Esophagus muscularis mucosa (tissue), 4 donors: ENCODE measurements around the gene SRMS. TPM values are rescaled to one million over a fixed set of nuclear protein-coding genes. Genes with fewer than 3 reads are reported as not detected.

Source experiments
- DNase-seq: peaks from one replicate; pipeline ENCODE4 v3.0.0-alpha.2; 2017; ENCODE audit errors: extremely low spot score
- H3K27ac ChIP-seq, 4 donors: fragments of 200-600 bp; sonication (generic); replicated peaks in 1 of 4; 1 replicate in 3 of 4; 2 replicates in 1 of 4; pipeline ENCODE4 v1.5.1; 2016 to 2019; ENCODE audit warnings: mild to moderate bottlenecking in 1 of 4
- H3K27me3 ChIP-seq, 4 donors: fragments of 200-600 bp; sonication (generic); one replicate each; pipeline versions ENCODE4 v1.5.1 to v1.6.0; 2016 to 2019
- H3K36me3 ChIP-seq, 4 donors: fragments of 200-600 bp; sonication (generic); one replicate each; pipeline ENCODE4 v1.5.1; 2016 to 2019
- H3K4me1 ChIP-seq, 4 donors: fragments of 200-600 bp; sonication (generic); one replicate each; pipeline ENCODE4 v1.5.1; 2016 to 2019
- H3K4me3 ChIP-seq, 4 donors: fragments of 200-600 bp; sonication (generic); 1 replicate in 2 of 4; 2 replicates in 2 of 4; pipeline ENCODE4 v1.5.1; 2016 to 2019; ENCODE audit warnings: mild to moderate bottlenecking in 4 of 4, moderate library complexity in 1 of 4
- H3K9me3 ChIP-seq, 4 donors: fragments of 200-600 bp; sonication (generic); 1 replicate in 3 of 4; 2 replicates in 1 of 4; pipeline ENCODE4 v1.5.1; 2016 to 2019
- EP300 ChIP-seq: sonication (generic); formaldehyde crosslinking; IDR thresholded peaks from one replicate; pipeline ENCODE4 v1.6.1; 2017; ENCODE audit warnings: antibody characterized with exemption
- POLR2A ChIP-seq: fragments of 450-650 bp; IDR thresholded peaks from one replicate; pipeline ENCODE4 v1.6.1; 2017; ENCODE audit warnings: antibody characterized with exemption, moderate library complexity, mild to moderate bottlenecking, low read depth
- POLR2AphosphoS5 ChIP-seq, 2 donors: sonication (generic); formaldehyde crosslinking; IDR thresholded peaks; one replicate each; pipeline ENCODE4 v1.6.1; 2017; ENCODE audit warnings: antibody characterized with exemption in 2 of 2
- WGBS: methylation state at CpG from one replicate; pipeline ENCODE4 v1.1.5; 2018; 5-methylcytosine and 5-hydroxymethylcytosine counted together
- intact Hi-C: fragments of 100-400 bp; cut with DNase I; formaldehyde crosslinking; loops from one replicate; pipeline ENCODE4 v1.15.1; 2023
- total RNA-seq, 4 donors: library from RNA; depleted of rRNA; stranded (reverse); fragments of >200 nt; gene quantifications; one replicate each; pipeline versions ENCODE4 v1.1.0 to v1.2.1, GENCODE V29; 2016
- TF ChIP-seq, protein P1 (sequence below), 3 experiments: fragments of 200-600 bp in 2 of 3; fragments of 450-650 bp in 1 of 3; sonication (generic) in 2 of 3; IDR thresholded peaks; one replicate each; pipeline ENCODE4 v1.5.1; 2017 to 2019; ENCODE audit warnings: antibody characterized with exemption in 3 of 3, mild to moderate bottlenecking in 2 of 3, moderate library complexity in 1 of 3

The SRMS gene
- total RNA-seq, 4 donors from 2014 or later: not detected

DNA sequence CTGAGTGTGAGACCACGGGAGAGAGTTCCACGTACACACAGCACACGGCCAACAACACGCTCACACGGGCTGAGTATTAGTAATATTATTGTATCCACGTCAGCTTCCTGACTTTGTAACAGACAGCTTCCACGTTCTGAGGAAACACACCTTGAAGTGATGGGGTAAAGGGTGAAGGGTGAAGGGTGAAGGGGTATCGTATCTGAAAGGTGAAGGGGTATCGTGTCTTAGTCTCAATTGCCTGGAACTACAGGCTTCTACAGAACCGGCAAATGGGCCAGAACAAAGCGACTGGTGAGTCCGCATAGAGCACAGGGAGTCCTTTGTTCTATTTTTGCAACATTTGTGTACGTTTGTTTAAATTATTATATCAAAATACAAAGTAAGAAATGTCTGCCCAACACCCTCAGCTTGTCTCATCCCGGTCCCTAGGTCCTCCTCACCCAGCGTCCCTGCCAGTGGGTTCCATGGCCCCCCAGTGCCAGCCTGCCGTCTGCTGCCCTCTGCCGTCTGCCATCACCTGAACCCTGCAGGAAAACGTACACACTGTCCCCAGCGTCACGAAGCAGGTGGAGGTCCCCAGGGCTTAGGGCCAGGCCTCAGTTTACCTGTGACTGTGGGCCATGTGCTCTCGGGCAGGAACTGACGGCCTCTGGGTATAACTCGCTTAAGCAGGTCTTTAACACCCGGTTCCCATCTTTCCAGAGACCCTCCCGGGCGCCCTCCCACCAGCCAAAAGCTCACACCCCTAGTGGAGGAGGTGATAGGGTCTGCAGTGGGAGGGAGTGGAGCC is 30.9 kb upstream of the SRMS start:
- no peaks in the 10 kb centered on the region for H3K9me3 ChIP-seq
- intact Hi-C loops: no loop called here
- H3K27me3 ChIP-seq: peaks cover 0 to 10% (median 0%) of the 10 kb centered on the region in 4 donors
- 82% methylated on average over 25 of the region's 26 CpGs for WGBS
- no peak overlapping the region for H3K4me3 ChIP-seq
- DNase-seq: no peak
- no peaks in the 10 kb centered on the region for H3K36me3 ChIP-seq
- TF ChIP-seq POLR2AphosphoS5 (IDR thresholded peaks at IDR 0.05): no peak
- TF ChIP-seq POLR2A: no peak
- no peak for TF ChIP-seq EP300
- TF ChIP-seq, protein P1, sequence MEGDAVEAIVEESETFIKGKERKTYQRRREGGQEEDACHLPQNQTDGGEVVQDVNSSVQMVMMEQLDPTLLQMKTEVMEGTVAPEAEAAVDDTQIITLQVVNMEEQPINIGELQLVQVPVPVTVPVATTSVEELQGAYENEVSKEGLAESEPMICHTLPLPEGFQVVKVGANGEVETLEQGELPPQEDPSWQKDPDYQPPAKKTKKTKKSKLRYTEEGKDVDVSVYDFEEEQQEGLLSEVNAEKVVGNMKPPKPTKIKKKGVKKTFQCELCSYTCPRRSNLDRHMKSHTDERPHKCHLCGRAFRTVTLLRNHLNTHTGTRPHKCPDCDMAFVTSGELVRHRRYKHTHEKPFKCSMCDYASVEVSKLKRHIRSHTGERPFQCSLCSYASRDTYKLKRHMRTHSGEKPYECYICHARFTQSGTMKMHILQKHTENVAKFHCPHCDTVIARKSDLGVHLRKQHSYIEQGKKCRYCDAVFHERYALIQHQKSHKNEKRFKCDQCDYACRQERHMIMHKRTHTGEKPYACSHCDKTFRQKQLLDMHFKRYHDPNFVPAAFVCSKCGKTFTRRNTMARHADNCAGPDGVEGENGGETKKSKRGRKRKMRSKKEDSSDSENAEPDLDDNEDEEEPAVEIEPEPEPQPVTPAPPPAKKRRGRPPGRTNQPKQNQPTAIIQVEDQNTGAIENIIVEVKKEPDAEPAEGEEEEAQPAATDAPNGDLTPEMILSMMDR (IDR thresholded peaks at IDR 0.05): no peak
- H3K27ac ChIP-seq: no peak overlapping the region
- peaks cover 12 to 24% (median 16%) of the 10 kb centered on the region in 4 donors for H3K4me1 ChIP-seq

DNA sequence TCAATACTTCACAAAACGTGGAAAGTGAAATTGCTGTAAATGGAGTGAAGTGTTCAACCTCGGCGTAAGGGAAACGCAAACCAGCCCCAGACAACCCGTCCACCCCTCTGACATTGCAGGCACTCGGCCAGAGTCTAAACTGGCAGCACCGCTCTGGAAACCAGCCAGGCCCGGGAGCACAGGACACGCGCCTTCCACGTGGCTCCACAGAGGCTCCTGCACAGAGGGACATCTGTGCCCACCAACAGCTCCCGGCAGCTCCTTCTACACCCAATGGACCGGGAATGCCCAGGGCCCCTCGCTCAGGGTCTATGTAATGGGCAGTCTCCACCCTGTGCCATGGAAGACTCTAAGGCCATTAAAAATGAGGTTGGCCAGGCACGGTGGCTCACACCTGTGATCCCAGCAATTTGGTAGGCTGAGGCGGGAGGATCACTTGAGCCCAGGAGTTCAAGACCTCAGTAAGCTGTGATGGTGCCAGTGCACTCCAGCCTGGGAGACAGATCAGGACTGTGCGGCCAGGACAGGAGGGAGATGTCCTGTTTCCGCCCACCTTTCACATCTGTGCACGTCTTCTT is 29.9 kb upstream of the SRMS start:
- Histone ChIP-seq H3K36me3 (peaks cover 0 to 6% (median 5%) of the 10 kb centered on the region in 4 donors), H3K4me1 (peaks cover 18 to 31% (median 23%) of the 10 kb centered on the region in 4 donors), H3K9me3 (no peaks in the 10 kb centered on the region), H3K27ac (no peak overlapping the region), H3K27me3 (peaks cover 0 to 10% (median 0%) of the 10 kb centered on the region in 4 donors), H3K4me3 (no peak overlapping the region)
- intact Hi-C loops: no loop called here
- DNase-seq: no peak
- TF ChIP-seq EP300 (no peak), POLR2A (no peak), POLR2AphosphoS5 (IDR thresholded peaks at IDR 0.05) (no peak)
- TF ChIP-seq, protein P1 (IDR thresholded peaks at IDR 0.05): no peak
- 70% methylated on average over 19 of the region's 19 CpGs for WGBS

DNA sequence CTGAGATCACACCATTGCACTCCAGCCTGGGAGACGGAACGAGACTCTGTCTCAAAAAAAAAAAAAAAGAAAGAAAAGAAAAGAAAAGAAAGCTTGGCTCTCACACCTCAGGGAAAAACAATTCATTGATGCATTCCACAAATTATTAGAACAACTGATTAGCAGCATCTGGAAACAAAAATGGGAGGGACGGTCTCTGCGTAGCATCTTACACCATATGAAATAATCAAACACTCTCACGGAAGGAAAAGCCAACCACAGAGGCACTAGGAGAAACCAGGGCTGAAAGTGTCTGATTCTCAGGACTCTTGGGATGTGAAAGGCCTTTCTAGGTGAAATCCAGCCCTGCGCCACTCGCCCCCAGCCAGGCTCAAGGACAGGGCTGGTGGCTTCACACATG is 28.8 kb upstream of the SRMS start:
- TF ChIP-seq POLR2A (no peak), POLR2AphosphoS5 (IDR thresholded peaks at IDR 0.05) (no peak), EP300 (no peak)
- TF ChIP-seq, protein P1 (IDR thresholded peaks at IDR 0.05): no peak
- WGBS: 71% methylated on average over 7 of the region's 7 CpGs
- Histone ChIP-seq H3K36me3 (peaks cover 0 to 12% (median 10%) of the 10 kb centered on the region in 4 donors), H3K4me3 (no peak overlapping the region), H3K27me3 (peaks cover 0 to 10% (median 0%) of the 10 kb centered on the region in 4 donors), H3K4me1 (peaks cover 21 to 36% (median 26%) of the 10 kb centered on the region in 4 donors), H3K27ac (no peak overlapping the region), H3K9me3 (no peaks in the 10 kb centered on the region)
- intact Hi-C loops: no loop called here
- DNase-seq: no peak

GRCh38 chr20:63574829-63575743 is 27.5 kb upstream of the SRMS start:
- Histone ChIP-seq H3K36me3 (peaks cover 0 to 12% (median 10%) of the 10 kb centered on the region in 4 donors), H3K4me1 (peaks cover 21 to 36% (median 26%) of the 10 kb centered on the region in 4 donors), H3K4me3 (peak overlapping the region in 3 of 4 donors; percentile 81 to 93 (median 87)), H3K27me3 (peaks cover 0 to 10% (median 0%) of the 10 kb centered on the region in 4 donors), H3K9me3 (no peaks in the 10 kb centered on the region), H3K27ac (peak overlapping the region in 3 of 4 donors; percentile 83 to 89 (median 83))
- TF ChIP-seq POLR2AphosphoS5 (IDR thresholded peaks at IDR 0.05) (no peak), POLR2A (no peak)
- TF ChIP-seq, protein P1 (IDR thresholded peaks at IDR 0.05): no peak
- no peak for DNase-seq
- intact Hi-C loops: loop anchor here (5.0 kb wide), 1 partner anchor 52 kb away; the partner anchor contains the start of gene GMEB2
- WGBS: 65% methylated on average over 19 of the region's 28 CpGs
